Measurements from ENCODE around the gene NEMP1.

Gene NEMP1

GRCh38 chr12:57012600-57013465 is 65.8 kb downstream of the NEMP1 start:
- Histone ChIP-seq H2AFZ (ENCODE audit: low read depth, low read length) (no peak overlapping the region), H3K27ac (ENCODE audit: low read length) (no peak overlapping the region), H3K4me2 (ENCODE audit: insufficient read depth, low read length) (no peak overlapping the region), H3K9ac (ENCODE audit: low read depth, low read length) (no peak overlapping the region), H4K20me1 (ENCODE audit: insufficient read depth, low read length) (no peaks in the 10 kb centered on the region), H3K36me3 (ENCODE audit: insufficient read depth, low read length) (no peaks in the 10 kb centered on the region), H3K4me1 (ENCODE audit: insufficient read depth, low read length) (no peaks in the 10 kb centered on the region), H3K79me2 (ENCODE audit: insufficient read depth, low read length) (no peaks in the 10 kb centered on the region), H3K4me3 (ENCODE audit: low read depth in 1 of 2, low read length in 2 of 2) (no peak overlapping the region), H3K9me3 (ENCODE audit: insufficient read depth, low read length, severe bottlenecking) (no peaks in the 10 kb centered on the region), H3K27me3 (ENCODE audit: insufficient read depth, low read length, poor library complexity) (peaks cover 15% of the 10 kb centered on the region)
- DNase-seq (no peak), ATAC-seq (ENCODE audit: insufficient read depth, low read depth) (no peak)
- no peak for TF ChIP-seq EZH2 (IDR thresholded peaks at IDR 0.05; ENCODE audit: borderline replicate concordance, low read depth, low read length, severe bottlenecking)
- peak; percentile 13 for TF ChIP-seq CTCF (IDR thresholded peaks at IDR 0.05; ENCODE audit: borderline replicate concordance, extremely low read depth, low read length, poor library complexity, severe bottlenecking)

- Histone ChIP-seq H3K79me2 (ENCODE audit: insufficient read depth, low read length) (no peaks in the 10 kb centered on the region), H3K4me1 (ENCODE audit: insufficient read depth, low read length) (peaks cover 3% of the 10 kb centered on the region), H3K4me2 (ENCODE audit: insufficient read depth, low read length) (no peak overlapping the region), H2AFZ (ENCODE audit: low read depth, low read length) (no peak overlapping the region), H3K27ac (ENCODE audit: low read length) (no peak overlapping the region), H3K4me3 (ENCODE audit: low read depth in 1 of 2, low read length in 2 of 2) (no peak overlapping the region), H4K20me1 (ENCODE audit: insufficient read depth, low read length) (no peaks in the 10 kb centered on the region), H3K9me3 (ENCODE audit: insufficient read depth, low read length, severe bottlenecking) (no peaks in the 10 kb centered on the region), H3K9ac (ENCODE audit: low read depth, low read length) (no peak overlapping the region), H3K27me3 (ENCODE audit: insufficient read depth, low read length, poor library complexity) (peaks cover 15% of the 10 kb centered on the region), H3K36me3 (ENCODE audit: insufficient read depth, low read length) (no peaks in the 10 kb centered on the region)
- ATAC-seq (ENCODE audit: insufficient read depth, low read depth) = no peak
- no peak for TF ChIP-seq CTCF (IDR thresholded peaks at IDR 0.05; ENCODE audit: borderline replicate concordance, extremely low read depth, low read length, poor library complexity, severe bottlenecking)
- no peak for TF ChIP-seq EZH2 (IDR thresholded peaks at IDR 0.05; ENCODE audit: borderline replicate concordance, low read depth, low read length, severe bottlenecking)
- DNase-seq = no peak
Observed at GRCh38 chr12:57011438-57012424, 66.9 kb downstream of the NEMP1 start.

- peaks cover 13% of the 10 kb centered on the region for H3K27me3 ChIP-seq (ENCODE audit: insufficient read depth, low read length, poor library complexity)
- TF ChIP-seq EZH2 (IDR thresholded peaks at IDR 0.05; ENCODE audit: borderline replicate concordance, low read depth, low read length, severe bottlenecking) (no peak), CTCF (IDR thresholded peaks at IDR 0.05; ENCODE audit: borderline replicate concordance, extremely low read depth, low read length, poor library complexity, severe bottlenecking) (no peak)
- no peak overlapping the region for H3K4me3 ChIP-seq (ENCODE audit: low read depth in 1 of 2, low read length in 2 of 2)
- DNase-seq (no peak), ATAC-seq (ENCODE audit: insufficient read depth, low read depth) (no peak)
- no peaks in the 10 kb centered on the region for H4K20me1 ChIP-seq (ENCODE audit: insufficient read depth, low read length)
- H3K4me1 ChIP-seq (ENCODE audit: insufficient read depth, low read length) = peaks cover 6% of the 10 kb centered on the region
- H3K79me2 ChIP-seq (ENCODE audit: insufficient read depth, low read length) = peaks cover 4% of the 10 kb centered on the region
- no peaks in the 10 kb centered on the region for H3K9me3 ChIP-seq (ENCODE audit: insufficient read depth, low read length, severe bottlenecking)
- no peak overlapping the region for H3K9ac ChIP-seq (ENCODE audit: low read depth, low read length)
- no peak overlapping the region for H3K27ac ChIP-seq (ENCODE audit: low read length)
- H3K4me2 ChIP-seq (ENCODE audit: insufficient read depth, low read length) = no peak overlapping the region
- no peaks in the 10 kb centered on the region for H3K36me3 ChIP-seq (ENCODE audit: insufficient read depth, low read length)
- H2AFZ ChIP-seq (ENCODE audit: low read depth, low read length) = no peak overlapping the region
Observed at GRCh38 chr12:57010627-57011247, 67.9 kb downstream of the NEMP1 start.

All from DND-41 (cell line).